ENCODE measurements around the gene SLC9A4.
A peak's percentile ranks its signal among the peaks of the same experiment; 100 is the strongest.

SLC9A4 gene

GRCh38 chr2:102449370-102449974, 23.6 kb upstream of the SLC9A4 start:
- no peak for TF ChIP-seq EZH2phosphoT487 (conservative IDR thresholded peaks at IDR 0.05; ENCODE audit: low read length)
- peak; percentile 52 for TF ChIP-seq CTCF (IDR thresholded peaks at IDR 0.05; ENCODE audit: insufficient read depth, low read length, poor library complexity, severe bottlenecking)
- Histone ChIP-seq H3K4me3 (ENCODE audit: insufficient read depth, low read length, poor library complexity, severe bottlenecking) (no peak overlapping the region), H3K27me3 (ENCODE audit: low read length) (no peaks in the 10 kb centered on the region), H3K9me3 (ENCODE audit: insufficient read depth, low read length) (no peaks in the 10 kb centered on the region), H3K36me3 (ENCODE audit: low read length) (no peaks in the 10 kb centered on the region), H3K9ac (ENCODE audit: low read length) (no peak overlapping the region), H3K27ac (ENCODE audit: low read depth, low read length) (no peak overlapping the region), H3K9me2 (replicated peaks; ENCODE audit: insufficient read depth, low read length) (no peaks in the 10 kb centered on the region), H3K79me2 (ENCODE audit: insufficient read depth, low read length) (no peaks in the 10 kb centered on the region), H2AFZ (ENCODE audit: low read depth, low read length, severe bottlenecking) (no peak overlapping the region), H3K4me2 (ENCODE audit: low read depth, low read length, poor library complexity, severe bottlenecking) (no peak overlapping the region), H4K20me1 (ENCODE audit: low read depth, low read length) (no peaks in the 10 kb centered on the region), H3F3A (ENCODE audit: insufficient read depth) (no peaks in the 10 kb centered on the region)

GRCh38 chr2:102451968-102452367, 21.1 kb upstream of the SLC9A4 start:
- Histone ChIP-seq H3K36me3 (ENCODE audit: low read length) (no peaks in the 10 kb centered on the region), H2AFZ (ENCODE audit: low read depth, low read length, severe bottlenecking) (no peak overlapping the region), H3F3A (ENCODE audit: insufficient read depth) (no peaks in the 10 kb centered on the region), H3K9me3 (ENCODE audit: insufficient read depth, low read length) (no peaks in the 10 kb centered on the region), H3K4me2 (ENCODE audit: low read depth, low read length, poor library complexity, severe bottlenecking) (no peak overlapping the region), H3K4me3 (ENCODE audit: insufficient read depth, low read length, poor library complexity, severe bottlenecking) (no peak overlapping the region), H3K27ac (ENCODE audit: low read depth, low read length) (no peak overlapping the region), H3K9me2 (replicated peaks; ENCODE audit: insufficient read depth, low read length) (no peaks in the 10 kb centered on the region), H3K27me3 (ENCODE audit: low read length) (no peaks in the 10 kb centered on the region), H4K20me1 (ENCODE audit: low read depth, low read length) (no peaks in the 10 kb centered on the region), H3K9ac (ENCODE audit: low read length) (no peak overlapping the region), H3K79me2 (ENCODE audit: insufficient read depth, low read length) (no peaks in the 10 kb centered on the region)
- TF ChIP-seq CTCF (IDR thresholded peaks at IDR 0.05; ENCODE audit: insufficient read depth, low read length, poor library complexity, severe bottlenecking) (no peak), EZH2phosphoT487 (conservative IDR thresholded peaks at IDR 0.05; ENCODE audit: low read length) (no peak)

- H3K27ac ChIP-seq (ENCODE audit: low read depth, low read length) = no peak overlapping the region
- TF ChIP-seq CTCF (IDR thresholded peaks at IDR 0.05; ENCODE audit: insufficient read depth, low read length, poor library complexity, severe bottlenecking) (no peak), EZH2phosphoT487 (conservative IDR thresholded peaks at IDR 0.05; ENCODE audit: low read length) (no peak)
Measured at GRCh38 chr2:102453501-102453900, 19.5 kb upstream of the SLC9A4 start.

More at GRCh38 chr2:102453501-102453900, 19.5 kb upstream of the SLC9A4 start:
- Histone ChIP-seq H3K9ac (ENCODE audit: low read length) (no peak overlapping the region), H3K9me2 (replicated peaks; ENCODE audit: insufficient read depth, low read length) (no peaks in the 10 kb centered on the region), H3K9me3 (ENCODE audit: insufficient read depth, low read length) (no peaks in the 10 kb centered on the region), H3K36me3 (ENCODE audit: low read length) (no peaks in the 10 kb centered on the region), H2AFZ (ENCODE audit: low read depth, low read length, severe bottlenecking) (no peak overlapping the region), H3K4me3 (ENCODE audit: insufficient read depth, low read length, poor library complexity, severe bottlenecking) (no peak overlapping the region), H4K20me1 (ENCODE audit: low read depth, low read length) (no peaks in the 10 kb centered on the region), H3K27me3 (ENCODE audit: low read length) (no peaks in the 10 kb centered on the region), H3F3A (ENCODE audit: insufficient read depth) (no peaks in the 10 kb centered on the region), H3K79me2 (ENCODE audit: insufficient read depth, low read length) (no peaks in the 10 kb centered on the region), H3K4me2 (ENCODE audit: low read depth, low read length, poor library complexity, severe bottlenecking) (no peak overlapping the region)

All from SU-DHL-6 (cell line).